Measurements from ENCODE around the gene CALML5.

DNA sequence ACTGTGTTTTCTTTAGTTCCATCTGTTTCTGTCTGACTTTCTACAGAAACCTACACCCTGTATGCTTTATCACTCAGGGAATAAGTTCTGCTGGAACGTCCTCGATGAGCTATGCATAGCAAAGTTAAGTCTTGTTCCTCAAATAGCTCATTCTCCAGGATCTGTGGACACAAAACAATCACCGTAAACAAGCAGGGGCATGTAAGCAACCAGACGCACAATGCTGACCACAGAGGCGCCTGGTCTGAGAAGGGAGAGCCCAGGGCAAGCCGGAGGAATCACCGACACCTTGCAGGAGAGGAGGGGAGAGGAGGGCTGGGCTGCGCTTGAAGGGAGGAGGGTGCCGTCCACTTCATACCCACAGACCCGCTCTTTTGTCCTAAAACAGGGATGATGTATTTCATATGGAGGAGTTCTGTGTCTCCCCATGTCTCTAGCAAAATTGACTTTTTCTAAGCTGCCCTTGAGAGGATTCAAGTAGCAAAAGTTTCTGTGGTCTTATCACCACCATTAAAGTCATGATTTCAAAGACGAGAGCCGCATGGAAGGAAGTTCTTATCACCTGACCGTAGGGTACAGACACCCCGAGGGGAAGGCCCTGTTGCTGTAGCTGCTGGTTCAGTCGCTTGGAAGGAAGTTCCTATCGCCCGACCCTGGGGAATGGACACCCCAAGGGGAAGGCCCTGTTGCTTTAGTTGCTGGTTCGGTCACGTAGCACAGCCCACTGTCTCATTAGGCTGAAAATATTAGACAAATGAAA lies 39.7 kb upstream of the CALML5 start:
- TF ChIP-seq, protein P1, sequence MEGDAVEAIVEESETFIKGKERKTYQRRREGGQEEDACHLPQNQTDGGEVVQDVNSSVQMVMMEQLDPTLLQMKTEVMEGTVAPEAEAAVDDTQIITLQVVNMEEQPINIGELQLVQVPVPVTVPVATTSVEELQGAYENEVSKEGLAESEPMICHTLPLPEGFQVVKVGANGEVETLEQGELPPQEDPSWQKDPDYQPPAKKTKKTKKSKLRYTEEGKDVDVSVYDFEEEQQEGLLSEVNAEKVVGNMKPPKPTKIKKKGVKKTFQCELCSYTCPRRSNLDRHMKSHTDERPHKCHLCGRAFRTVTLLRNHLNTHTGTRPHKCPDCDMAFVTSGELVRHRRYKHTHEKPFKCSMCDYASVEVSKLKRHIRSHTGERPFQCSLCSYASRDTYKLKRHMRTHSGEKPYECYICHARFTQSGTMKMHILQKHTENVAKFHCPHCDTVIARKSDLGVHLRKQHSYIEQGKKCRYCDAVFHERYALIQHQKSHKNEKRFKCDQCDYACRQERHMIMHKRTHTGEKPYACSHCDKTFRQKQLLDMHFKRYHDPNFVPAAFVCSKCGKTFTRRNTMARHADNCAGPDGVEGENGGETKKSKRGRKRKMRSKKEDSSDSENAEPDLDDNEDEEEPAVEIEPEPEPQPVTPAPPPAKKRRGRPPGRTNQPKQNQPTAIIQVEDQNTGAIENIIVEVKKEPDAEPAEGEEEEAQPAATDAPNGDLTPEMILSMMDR (IDR thresholded peaks at IDR 0.05): no peak
- no peak for TF ChIP-seq TAF1 (IDR thresholded peaks at IDR 0.05; ENCODE audit: borderline replicate concordance, low read depth, low read length)
- TF ChIP-seq, protein P2, sequence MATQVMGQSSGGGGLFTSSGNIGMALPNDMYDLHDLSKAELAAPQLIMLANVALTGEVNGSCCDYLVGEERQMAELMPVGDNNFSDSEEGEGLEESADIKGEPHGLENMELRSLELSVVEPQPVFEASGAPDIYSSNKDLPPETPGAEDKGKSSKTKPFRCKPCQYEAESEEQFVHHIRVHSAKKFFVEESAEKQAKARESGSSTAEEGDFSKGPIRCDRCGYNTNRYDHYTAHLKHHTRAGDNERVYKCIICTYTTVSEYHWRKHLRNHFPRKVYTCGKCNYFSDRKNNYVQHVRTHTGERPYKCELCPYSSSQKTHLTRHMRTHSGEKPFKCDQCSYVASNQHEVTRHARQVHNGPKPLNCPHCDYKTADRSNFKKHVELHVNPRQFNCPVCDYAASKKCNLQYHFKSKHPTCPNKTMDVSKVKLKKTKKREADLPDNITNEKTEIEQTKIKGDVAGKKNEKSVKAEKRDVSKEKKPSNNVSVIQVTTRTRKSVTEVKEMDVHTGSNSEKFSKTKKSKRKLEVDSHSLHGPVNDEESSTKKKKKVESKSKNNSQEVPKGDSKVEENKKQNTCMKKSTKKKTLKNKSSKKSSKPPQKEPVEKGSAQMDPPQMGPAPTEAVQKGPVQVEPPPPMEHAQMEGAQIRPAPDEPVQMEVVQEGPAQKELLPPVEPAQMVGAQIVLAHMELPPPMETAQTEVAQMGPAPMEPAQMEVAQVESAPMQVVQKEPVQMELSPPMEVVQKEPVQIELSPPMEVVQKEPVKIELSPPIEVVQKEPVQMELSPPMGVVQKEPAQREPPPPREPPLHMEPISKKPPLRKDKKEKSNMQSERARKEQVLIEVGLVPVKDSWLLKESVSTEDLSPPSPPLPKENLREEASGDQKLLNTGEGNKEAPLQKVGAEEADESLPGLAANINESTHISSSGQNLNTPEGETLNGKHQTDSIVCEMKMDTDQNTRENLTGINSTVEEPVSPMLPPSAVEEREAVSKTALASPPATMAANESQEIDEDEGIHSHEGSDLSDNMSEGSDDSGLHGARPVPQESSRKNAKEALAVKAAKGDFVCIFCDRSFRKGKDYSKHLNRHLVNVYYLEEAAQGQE (IDR thresholded peaks at IDR 0.05; ENCODE audit: low read depth, low read length): no peak
- TF ChIP-seq EP300 (IDR thresholded peaks at IDR 0.05; ENCODE audit: borderline replicate concordance in 1 of 2, low read depth in 1 of 2, low read length in 1 of 2): no peak
- TF ChIP-seq, protein P3, sequence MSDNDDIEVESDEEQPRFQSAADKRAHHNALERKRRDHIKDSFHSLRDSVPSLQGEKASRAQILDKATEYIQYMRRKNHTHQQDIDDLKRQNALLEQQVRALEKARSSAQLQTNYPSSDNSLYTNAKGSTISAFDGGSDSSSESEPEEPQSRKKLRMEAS (IDR thresholded peaks at IDR 0.05; ENCODE audit: low read depth): no peak
- TF ChIP-seq SMC3 (IDR thresholded peaks at IDR 0.05; ENCODE audit: low read depth, low read length): no peak
- no peak for TF ChIP-seq RCOR1 (IDR thresholded peaks at IDR 0.05; ENCODE audit: low read length)
- TF ChIP-seq, protein P4, sequence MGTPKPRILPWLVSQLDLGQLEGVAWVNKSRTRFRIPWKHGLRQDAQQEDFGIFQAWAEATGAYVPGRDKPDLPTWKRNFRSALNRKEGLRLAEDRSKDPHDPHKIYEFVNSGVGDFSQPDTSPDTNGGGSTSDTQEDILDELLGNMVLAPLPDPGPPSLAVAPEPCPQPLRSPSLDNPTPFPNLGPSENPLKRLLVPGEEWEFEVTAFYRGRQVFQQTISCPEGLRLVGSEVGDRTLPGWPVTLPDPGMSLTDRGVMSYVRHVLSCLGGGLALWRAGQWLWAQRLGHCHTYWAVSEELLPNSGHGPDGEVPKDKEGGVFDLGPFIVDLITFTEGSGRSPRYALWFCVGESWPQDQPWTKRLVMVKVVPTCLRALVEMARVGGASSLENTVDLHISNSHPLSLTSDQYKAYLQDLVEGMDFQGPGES (IDR thresholded peaks at IDR 0.05; ENCODE audit: low read depth, low read length): no peak
- TF ChIP-seq, protein P5, sequence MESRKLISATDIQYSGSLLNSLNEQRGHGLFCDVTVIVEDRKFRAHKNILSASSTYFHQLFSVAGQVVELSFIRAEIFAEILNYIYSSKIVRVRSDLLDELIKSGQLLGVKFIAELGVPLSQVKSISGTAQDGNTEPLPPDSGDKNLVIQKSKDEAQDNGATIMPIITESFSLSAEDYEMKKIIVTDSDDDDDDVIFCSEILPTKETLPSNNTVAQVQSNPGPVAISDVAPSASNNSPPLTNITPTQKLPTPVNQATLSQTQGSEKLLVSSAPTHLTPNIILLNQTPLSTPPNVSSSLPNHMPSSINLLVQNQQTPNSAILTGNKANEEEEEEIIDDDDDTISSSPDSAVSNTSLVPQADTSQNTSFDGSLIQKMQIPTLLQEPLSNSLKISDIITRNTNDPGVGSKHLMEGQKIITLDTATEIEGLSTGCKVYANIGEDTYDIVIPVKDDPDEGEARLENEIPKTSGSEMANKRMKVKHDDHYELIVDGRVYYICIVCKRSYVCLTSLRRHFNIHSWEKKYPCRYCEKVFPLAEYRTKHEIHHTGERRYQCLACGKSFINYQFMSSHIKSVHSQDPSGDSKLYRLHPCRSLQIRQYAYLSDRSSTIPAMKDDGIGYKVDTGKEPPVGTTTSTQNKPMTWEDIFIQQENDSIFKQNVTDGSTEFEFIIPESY (IDR thresholded peaks at IDR 0.05; ENCODE audit: borderline replicate concordance, low read depth): no peak
- no peak for TF ChIP-seq RAD21 (IDR thresholded peaks at IDR 0.05; ENCODE audit: low read length)
- TF ChIP-seq EZH2phosphoT487 (IDR thresholded peaks at IDR 0.05; ENCODE audit: borderline replicate concordance, low read depth): no peak
- TF ChIP-seq MXI1 (IDR thresholded peaks at IDR 0.05; ENCODE audit: low read depth, low read length): no peak

Data from SK-N-SH (cell line).